ENCODE measurements around the gene MSANTD2. TPM values are rescaled to one million over a fixed set of nuclear protein-coding genes. Genes with fewer than 3 reads are reported as not detected.

The MSANTD2 gene
- total RNA-seq, 1 donor from 2014 or later, result 9.4 TPM

DNA sequence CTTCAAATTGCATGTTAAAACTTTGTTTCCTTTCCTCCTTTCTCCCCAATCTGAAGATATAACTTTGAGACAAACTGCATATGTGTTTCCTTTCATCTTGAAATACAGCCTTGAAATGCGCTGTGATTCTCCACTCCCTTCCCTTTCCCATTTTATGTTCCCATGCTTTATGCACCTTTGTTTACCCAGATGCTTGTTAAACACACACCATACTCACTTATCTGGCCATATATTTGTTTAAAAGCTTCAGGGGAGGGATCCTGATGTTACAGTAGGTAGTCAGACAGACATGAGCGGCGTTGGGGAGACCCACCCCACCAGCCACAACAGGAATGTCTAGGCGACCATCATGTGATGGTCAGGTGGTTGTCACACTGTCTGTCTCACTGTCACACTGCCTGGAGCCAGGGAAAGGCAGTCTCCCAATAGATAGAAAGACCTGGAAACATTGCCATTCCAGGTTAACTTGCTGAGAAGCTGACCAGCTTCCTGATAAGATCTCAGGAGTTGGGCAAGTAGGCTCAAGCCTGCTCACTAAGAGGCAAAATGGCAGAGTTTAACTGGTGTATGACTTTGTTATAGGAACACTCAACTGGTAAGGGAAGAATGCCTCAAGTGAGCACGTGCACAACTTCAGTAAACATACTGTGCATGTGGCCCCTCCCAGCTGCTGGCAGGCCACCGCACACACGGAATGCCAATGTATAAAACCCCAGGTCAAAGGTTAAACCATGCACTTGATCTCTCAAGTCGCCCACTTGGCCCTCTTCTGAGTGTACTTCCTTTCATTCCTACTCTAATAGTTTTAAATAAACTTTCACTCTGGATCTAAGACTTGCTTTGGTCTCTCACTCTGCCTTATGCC, 23.5 kb upstream of the MSANTD2 start:
- Histone ChIP-seq H3K27ac (ENCODE audit: low read depth, low read length) (no peak overlapping the region), H3K4me3 (ENCODE audit: low read length in 3 of 3) (no peak overlapping the region), H3K27me3 (ENCODE audit: control insufficient read depth in 3 of 3, insufficient read depth in 3 of 3, low read length in 3 of 3) (peaks cover 0 to 5% (median 2%) of the 10 kb centered on the region in 3 donors), H3K4me1 (ENCODE audit: control insufficient read depth in 3 of 3, insufficient read depth in 3 of 3, low read length in 3 of 3) (no peaks in the 10 kb centered on the region), H3K36me3 (ENCODE audit: control insufficient read depth in 3 of 3, insufficient read depth in 3 of 3, low read length in 3 of 3) (no peaks in the 10 kb centered on the region), H3K9me3 (ENCODE audit: control insufficient read depth in 3 of 3, low read length in 3 of 3) (no peaks in the 10 kb centered on the region), H3K9ac (ENCODE audit: low read depth in 1 of 3, low read length in 3 of 3) (no peak overlapping the region)

DNA sequence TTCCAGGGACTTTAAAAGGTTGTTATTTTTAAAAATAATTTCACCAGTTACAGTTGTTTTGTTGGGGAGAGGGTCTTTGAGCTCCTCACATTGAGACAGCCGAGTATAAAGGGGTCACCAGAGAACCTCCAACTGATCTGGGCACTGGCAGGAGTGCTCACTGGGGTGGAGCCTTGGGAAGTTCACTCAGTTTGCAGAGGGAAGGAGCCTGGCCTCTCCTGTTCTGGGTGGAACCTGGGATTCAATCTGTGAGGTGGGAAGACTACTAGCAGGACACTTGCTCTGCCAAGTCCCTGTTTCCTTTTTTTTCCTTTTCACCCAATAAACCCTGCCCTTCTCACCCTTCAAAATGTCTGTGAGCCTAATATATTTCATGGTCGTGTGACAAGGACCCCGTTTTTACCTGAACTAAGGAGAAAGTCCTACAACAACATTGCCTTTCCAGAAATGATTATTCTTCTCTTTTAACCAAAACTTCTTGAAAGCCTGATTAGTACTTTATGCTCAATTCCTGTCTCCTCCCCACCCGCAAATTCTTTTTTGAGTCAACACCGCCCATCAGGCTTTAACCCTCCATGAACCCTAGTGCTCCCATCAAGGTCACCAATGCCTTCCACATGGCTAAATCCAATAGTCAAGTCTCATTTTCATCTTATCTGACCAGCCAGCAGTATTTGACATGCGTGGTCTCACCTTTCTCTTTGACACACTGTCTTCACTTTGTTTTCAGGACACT, 22.0 kb upstream of the MSANTD2 start:
- H3K4me1 ChIP-seq (ENCODE audit: control insufficient read depth in 3 of 3, insufficient read depth in 3 of 3, low read length in 3 of 3), result no peaks in the 10 kb centered on the region
- peaks cover 0 to 11% (median 4%) of the 10 kb centered on the region in 3 donors for H3K27me3 ChIP-seq (ENCODE audit: control insufficient read depth in 3 of 3, insufficient read depth in 3 of 3, low read length in 3 of 3)
- H3K4me3 ChIP-seq (ENCODE audit: low read length in 3 of 3), result no peak overlapping the region
- no peak overlapping the region for H3K27ac ChIP-seq (ENCODE audit: low read depth, low read length)
- no peaks in the 10 kb centered on the region for H3K36me3 ChIP-seq (ENCODE audit: control insufficient read depth in 3 of 3, insufficient read depth in 3 of 3, low read length in 3 of 3)
- no peaks in the 10 kb centered on the region for H3K9me3 ChIP-seq (ENCODE audit: control insufficient read depth in 3 of 3, low read length in 3 of 3)
- H3K9ac ChIP-seq (ENCODE audit: low read depth in 1 of 3, low read length in 3 of 3), result no peak overlapping the region

DNA sequence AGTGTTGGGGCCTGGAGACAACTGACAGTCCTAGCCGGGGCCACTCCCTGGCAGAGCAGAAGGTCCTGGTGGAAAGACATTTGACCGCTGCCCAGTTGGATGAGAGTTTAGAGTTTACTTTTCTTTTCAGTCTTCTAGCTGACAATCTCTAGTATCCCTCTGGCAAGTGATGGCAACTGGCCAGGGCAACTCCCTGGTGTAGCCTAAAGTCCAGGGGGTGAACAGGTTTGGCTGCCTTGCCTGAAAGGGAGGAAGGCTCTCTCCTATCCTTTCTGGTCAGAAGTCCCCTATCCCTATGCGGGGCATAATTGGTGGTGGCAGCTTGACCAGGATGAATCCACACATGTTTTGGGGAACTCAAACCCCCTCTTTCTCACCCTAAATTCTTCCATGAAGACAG, 16.8 kb upstream of the MSANTD2 start:
- H3K27me3 ChIP-seq (ENCODE audit: control insufficient read depth in 3 of 3, insufficient read depth in 3 of 3, low read length in 3 of 3), result peaks cover 0 to 21% (median 10%) of the 10 kb centered on the region in 3 donors
- H3K9ac ChIP-seq (ENCODE audit: low read depth in 1 of 3, low read length in 3 of 3), result no peak overlapping the region
- no peaks in the 10 kb centered on the region for H3K36me3 ChIP-seq (ENCODE audit: control insufficient read depth in 3 of 3, insufficient read depth in 3 of 3, low read length in 3 of 3)
- no peak overlapping the region for H3K4me3 ChIP-seq (ENCODE audit: low read length in 3 of 3)
- no peaks in the 10 kb centered on the region for H3K4me1 ChIP-seq (ENCODE audit: control insufficient read depth in 3 of 3, insufficient read depth in 3 of 3, low read length in 3 of 3)
- H3K9me3 ChIP-seq (ENCODE audit: control insufficient read depth in 3 of 3, low read length in 3 of 3), result no peaks in the 10 kb centered on the region
- H3K27ac ChIP-seq (ENCODE audit: low read depth, low read length), result no peak overlapping the region

DNA sequence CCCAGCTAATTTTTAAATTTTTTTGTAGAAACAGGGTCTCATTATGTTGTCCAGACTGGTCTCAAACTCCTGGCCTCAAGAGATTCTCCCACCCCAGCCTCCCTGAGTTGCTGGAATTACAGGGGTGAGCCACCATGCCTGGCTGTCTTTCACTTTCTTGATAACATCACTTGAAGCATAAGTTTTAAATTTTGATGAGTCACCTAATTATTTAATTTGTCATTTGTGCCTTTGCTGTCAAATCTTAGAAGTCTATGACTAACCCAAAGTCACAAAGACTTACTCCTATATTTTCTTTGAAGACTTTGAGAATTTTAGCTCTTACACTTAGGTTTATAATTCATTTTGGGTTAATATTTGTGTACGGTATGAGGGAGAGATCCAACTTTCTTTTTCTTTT, 14.5 kb upstream of the MSANTD2 start:
- peaks cover 0 to 19% (median 10%) of the 10 kb centered on the region in 3 donors for H3K27me3 ChIP-seq (ENCODE audit: control insufficient read depth in 3 of 3, insufficient read depth in 3 of 3, low read length in 3 of 3)
- H3K27ac ChIP-seq (ENCODE audit: low read depth, low read length), result no peak overlapping the region
- H3K4me1 ChIP-seq (ENCODE audit: control insufficient read depth in 3 of 3, insufficient read depth in 3 of 3, low read length in 3 of 3), result no peaks in the 10 kb centered on the region
- no peak overlapping the region for H3K9ac ChIP-seq (ENCODE audit: low read depth in 1 of 3, low read length in 3 of 3)
- H3K4me3 ChIP-seq (ENCODE audit: low read length in 3 of 3), result no peak overlapping the region
- no peaks in the 10 kb centered on the region for H3K36me3 ChIP-seq (ENCODE audit: control insufficient read depth in 3 of 3, insufficient read depth in 3 of 3, low read length in 3 of 3)
- H3K9me3 ChIP-seq (ENCODE audit: control insufficient read depth in 3 of 3, low read length in 3 of 3), result no peaks in the 10 kb centered on the region

DNA sequence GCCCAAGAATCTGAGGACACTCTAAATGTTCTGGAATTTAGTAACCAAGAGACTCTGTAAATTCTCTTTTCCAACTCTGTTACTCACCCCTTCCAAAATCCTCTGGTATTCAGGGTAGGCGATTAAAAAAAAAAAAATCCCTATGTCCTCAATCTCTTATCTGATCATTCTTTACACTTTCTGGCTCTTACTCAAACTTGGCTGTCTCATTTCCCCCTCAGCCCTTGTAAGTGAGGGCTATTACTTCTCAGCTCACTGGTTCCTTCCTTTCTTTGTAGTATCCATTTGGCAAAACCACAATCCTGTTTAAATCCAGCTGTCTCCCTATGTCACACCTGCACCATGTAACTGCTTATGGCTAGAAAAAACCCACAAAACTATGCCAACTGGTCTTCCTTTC, 12.7 kb upstream of the MSANTD2 start:
- Histone ChIP-seq H3K4me3 (ENCODE audit: low read length in 3 of 3) (no peak overlapping the region), H3K27me3 (ENCODE audit: control insufficient read depth in 3 of 3, insufficient read depth in 3 of 3, low read length in 3 of 3) (peaks cover 0 to 13% (median 7%) of the 10 kb centered on the region in 3 donors), H3K9me3 (ENCODE audit: control insufficient read depth in 3 of 3, low read length in 3 of 3) (no peaks in the 10 kb centered on the region), H3K36me3 (ENCODE audit: control insufficient read depth in 3 of 3, insufficient read depth in 3 of 3, low read length in 3 of 3) (peaks cover 0 to 1% (median under 1%) of the 10 kb centered on the region in 3 donors), H3K27ac (ENCODE audit: low read depth, low read length) (no peak overlapping the region), H3K4me1 (ENCODE audit: control insufficient read depth in 3 of 3, insufficient read depth in 3 of 3, low read length in 3 of 3) (no peaks in the 10 kb centered on the region), H3K9ac (ENCODE audit: low read depth in 1 of 3, low read length in 3 of 3) (no peak overlapping the region)

DNA sequence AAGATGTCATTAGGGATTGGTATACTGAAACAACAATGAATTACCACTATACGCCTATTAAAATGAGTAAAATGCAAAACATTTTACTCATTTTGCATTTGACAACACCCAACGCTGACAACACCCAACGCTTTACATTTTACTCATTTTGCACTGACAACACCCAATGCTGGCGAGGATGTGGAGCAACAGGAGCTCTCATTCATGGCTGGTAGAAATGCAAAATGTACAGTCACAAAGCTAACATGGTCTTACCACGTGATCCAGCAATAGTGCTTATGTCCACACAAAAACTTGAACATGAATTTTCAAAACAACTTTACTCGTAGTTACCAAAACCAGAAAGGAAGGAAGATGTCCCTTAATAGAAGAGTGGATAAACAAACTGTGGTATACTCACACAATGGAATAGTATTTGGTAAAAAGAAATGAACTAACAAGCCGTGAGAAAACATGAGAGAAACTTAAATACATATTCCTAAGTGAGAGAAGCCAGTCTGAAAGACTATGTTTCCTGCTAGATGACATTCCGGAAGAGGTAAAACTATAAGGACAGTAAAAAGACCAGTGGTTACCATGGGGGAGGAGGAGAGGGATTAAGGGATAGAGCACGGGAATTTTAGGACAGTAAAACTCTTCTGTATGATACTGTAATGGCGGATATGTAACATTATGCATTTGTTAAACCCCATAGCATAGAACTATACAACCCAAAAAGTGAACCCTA, 11.4 kb upstream of the MSANTD2 start:
- H3K36me3 ChIP-seq (ENCODE audit: control insufficient read depth in 3 of 3, insufficient read depth in 3 of 3, low read length in 3 of 3), result peaks cover 0 to 8% (median 5%) of the 10 kb centered on the region in 3 donors
- H3K4me3 ChIP-seq (ENCODE audit: low read length in 3 of 3), result no peak overlapping the region
- H3K4me1 ChIP-seq (ENCODE audit: control insufficient read depth in 3 of 3, insufficient read depth in 3 of 3, low read length in 3 of 3), result no peaks in the 10 kb centered on the region
- no peaks in the 10 kb centered on the region for H3K9me3 ChIP-seq (ENCODE audit: control insufficient read depth in 3 of 3, low read length in 3 of 3)
- H3K9ac ChIP-seq (ENCODE audit: low read depth in 1 of 3, low read length in 3 of 3), result no peak overlapping the region
- H3K27ac ChIP-seq (ENCODE audit: low read depth, low read length), result no peak overlapping the region
- peaks cover 0 to 3% (median 2%) of the 10 kb centered on the region in 3 donors for H3K27me3 ChIP-seq (ENCODE audit: control insufficient read depth in 3 of 3, insufficient read depth in 3 of 3, low read length in 3 of 3)

DNA sequence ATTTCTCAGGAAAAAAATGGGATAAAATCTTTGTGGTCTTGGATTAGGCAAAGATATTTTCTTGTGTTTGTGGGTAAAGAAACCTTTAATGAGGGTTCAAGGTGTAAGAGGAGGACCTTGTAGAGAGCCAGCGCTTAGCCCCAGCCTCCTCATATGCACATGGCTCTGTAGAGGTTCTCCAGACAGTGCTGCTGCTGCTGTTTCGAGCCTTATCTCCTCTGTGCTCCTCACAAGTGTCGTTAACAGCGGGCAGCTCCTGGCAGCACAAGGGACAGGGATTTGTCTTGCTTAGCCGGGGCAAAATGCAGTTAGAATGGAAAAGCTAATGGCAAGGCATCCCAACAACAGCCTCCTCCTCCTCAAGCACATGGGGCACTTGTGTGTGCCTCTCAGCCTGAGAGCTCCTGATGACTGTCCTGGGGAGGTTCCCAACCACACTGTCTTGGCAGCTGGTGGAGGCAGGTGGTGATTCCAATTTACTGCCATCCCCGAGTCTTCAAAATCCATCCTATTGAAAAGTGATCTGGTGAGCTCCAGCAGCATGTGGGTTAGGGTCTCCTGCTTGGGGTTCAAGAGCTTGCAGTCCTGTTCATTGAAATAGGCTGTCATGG, 7.6 kb upstream of the MSANTD2 start:
- H3K36me3 ChIP-seq (ENCODE audit: control insufficient read depth in 3 of 3, insufficient read depth in 3 of 3, low read length in 3 of 3), result peaks cover 8 to 21% (median 17%) of the 10 kb centered on the region in 3 donors
- no peaks in the 10 kb centered on the region for H3K27me3 ChIP-seq (ENCODE audit: control insufficient read depth in 3 of 3, insufficient read depth in 3 of 3, low read length in 3 of 3)
- H3K4me3 ChIP-seq (ENCODE audit: low read length in 3 of 3), result no peak overlapping the region
- no peaks in the 10 kb centered on the region for H3K4me1 ChIP-seq (ENCODE audit: control insufficient read depth in 3 of 3, insufficient read depth in 3 of 3, low read length in 3 of 3)
- H3K9me3 ChIP-seq (ENCODE audit: control insufficient read depth in 3 of 3, low read length in 3 of 3), result no peaks in the 10 kb centered on the region
- H3K9ac ChIP-seq (ENCODE audit: low read depth in 1 of 3, low read length in 3 of 3), result no peak overlapping the region
- H3K27ac ChIP-seq (ENCODE audit: low read depth, low read length), result no peak overlapping the region

DNA sequence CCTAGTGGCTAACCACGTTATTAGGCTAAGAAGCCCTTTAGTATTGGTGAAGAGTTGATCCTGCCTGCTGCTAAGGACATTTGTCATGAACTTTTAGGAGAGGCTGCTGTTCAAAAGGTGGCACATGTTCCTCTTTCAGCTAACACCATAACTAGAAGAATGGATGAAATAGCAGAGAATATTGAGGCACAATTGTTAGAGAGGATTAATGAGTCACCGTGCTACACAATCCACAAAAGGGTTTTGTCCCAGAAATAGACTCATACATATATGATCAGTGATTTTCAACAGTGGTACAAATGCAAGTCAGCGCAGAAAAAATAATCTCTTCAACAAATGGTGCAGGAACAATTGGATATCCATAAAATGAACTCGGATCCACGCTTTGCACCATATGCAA, 7.0 kb upstream of the MSANTD2 start:
- no peaks in the 10 kb centered on the region for H3K27me3 ChIP-seq (ENCODE audit: control insufficient read depth in 3 of 3, insufficient read depth in 3 of 3, low read length in 3 of 3)
- H3K9ac ChIP-seq (ENCODE audit: low read depth in 1 of 3, low read length in 3 of 3), result no peak overlapping the region
- no peak overlapping the region for H3K27ac ChIP-seq (ENCODE audit: low read depth, low read length)
- H3K4me1 ChIP-seq (ENCODE audit: control insufficient read depth in 3 of 3, insufficient read depth in 3 of 3, low read length in 3 of 3), result no peaks in the 10 kb centered on the region
- H3K4me3 ChIP-seq (ENCODE audit: low read length in 3 of 3), result no peak overlapping the region
- H3K9me3 ChIP-seq (ENCODE audit: control insufficient read depth in 3 of 3, low read length in 3 of 3), result no peaks in the 10 kb centered on the region
- peaks cover 8 to 23% (median 17%) of the 10 kb centered on the region in 3 donors for H3K36me3 ChIP-seq (ENCODE audit: control insufficient read depth in 3 of 3, insufficient read depth in 3 of 3, low read length in 3 of 3)

DNA sequence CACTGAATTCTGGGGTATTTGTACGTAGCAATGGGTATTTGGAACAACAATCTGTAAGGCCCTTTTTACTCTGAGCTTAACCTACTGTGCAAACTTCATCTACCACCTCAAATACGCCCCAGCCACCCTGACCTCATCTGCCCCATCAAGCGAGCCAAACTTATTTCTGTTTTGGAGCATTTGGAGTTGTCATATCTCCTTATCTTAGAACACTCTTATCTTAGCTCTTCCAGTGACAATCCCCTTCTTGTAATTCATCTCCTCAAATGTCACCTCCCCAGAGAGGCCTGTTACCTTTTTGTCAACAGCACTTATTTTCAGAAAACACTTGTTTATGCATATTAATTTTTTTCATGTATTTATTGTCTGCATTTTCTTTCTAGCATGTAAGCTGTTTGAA, 4.7 kb upstream of the MSANTD2 start:
- Histone ChIP-seq H3K4me3 (ENCODE audit: low read length in 3 of 3) (no peak overlapping the region), H3K27me3 (ENCODE audit: control insufficient read depth in 3 of 3, insufficient read depth in 3 of 3, low read length in 3 of 3) (no peaks in the 10 kb centered on the region)

More for the DNA sequence above, 4.7 kb upstream of the MSANTD2 start:
- Histone ChIP-seq H3K4me1 (ENCODE audit: control insufficient read depth in 3 of 3, insufficient read depth in 3 of 3, low read length in 3 of 3) (peaks cover 0 to 7% (median 2%) of the 10 kb centered on the region in 3 donors), H3K36me3 (ENCODE audit: control insufficient read depth in 3 of 3, insufficient read depth in 3 of 3, low read length in 3 of 3) (peaks cover 8 to 23% (median 17%) of the 10 kb centered on the region in 3 donors), H3K9ac (ENCODE audit: low read depth in 1 of 3, low read length in 3 of 3) (no peak overlapping the region), H3K27ac (ENCODE audit: low read depth, low read length) (no peak overlapping the region), H3K9me3 (ENCODE audit: control insufficient read depth in 3 of 3, low read length in 3 of 3) (no peaks in the 10 kb centered on the region)
